Astrocyte of the cerebellum (primary cell): Measurements from ENCODE around the gene MYH3.
"Not testable (repeated sequence)": the region's sequence is repeated elsewhere in the genome, so short reads cannot be mapped to it uniquely, and the experiment has no call there.

Experiments
- DNase-seq: peaks from one replicate; pipeline ENCODE4 v3.0.0-alpha.2; 2011; ENCODE audit warnings: low read depth
- H3K4me3 ChIP-seq: 2 replicates; pipeline ENCODE4 v1.5.1; 2011; ENCODE audit warnings: mild to moderate bottlenecking, low read depth, low read length, moderate library complexity
- in situ Hi-C: cut with HindIII; loops from 2 replicates; pipeline ENCODE4 v1.10.0; 2017; ENCODE audit warnings: low sequenced_read_pairs
- TF ChIP-seq, protein P1 (sequence below): IDR thresholded peaks from 2 replicates; pipeline ENCODE4 v1.5.1; 2012; ENCODE audit warnings: low read length, low read depth, moderate library complexity, mild to moderate bottlenecking; ENCODE audit errors: missing control alignments

The MYH3 gene

DNA sequence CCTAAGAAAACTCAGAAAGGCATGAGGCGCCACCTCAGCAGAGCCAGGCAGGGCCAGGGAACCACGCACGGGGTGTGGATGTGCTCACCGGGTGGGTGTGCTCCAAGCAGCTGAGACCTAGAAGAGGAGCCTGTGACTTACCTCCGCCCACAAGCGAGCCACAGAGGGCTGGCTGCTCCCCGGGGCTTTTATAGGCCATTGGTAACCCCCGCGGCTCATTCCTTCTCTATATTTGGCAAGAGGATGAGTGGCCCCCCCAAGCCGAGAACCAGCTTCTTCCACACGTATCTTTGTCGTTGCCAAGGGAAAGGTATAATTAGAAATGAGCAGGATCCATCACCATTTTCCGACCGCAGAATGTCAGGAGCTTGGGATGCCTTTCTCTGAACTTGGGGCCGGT is at the start of gene MYH3:
TSS of gene MYH3 (minus strand) at position 162 of the 400 bp plus-strand sequence. CDS start 2,245 bp downstream, outside the sequence.
- H3K4me3 ChIP-seq = no peak within 1 kb of the TSS
- TF ChIP-seq, protein P1, sequence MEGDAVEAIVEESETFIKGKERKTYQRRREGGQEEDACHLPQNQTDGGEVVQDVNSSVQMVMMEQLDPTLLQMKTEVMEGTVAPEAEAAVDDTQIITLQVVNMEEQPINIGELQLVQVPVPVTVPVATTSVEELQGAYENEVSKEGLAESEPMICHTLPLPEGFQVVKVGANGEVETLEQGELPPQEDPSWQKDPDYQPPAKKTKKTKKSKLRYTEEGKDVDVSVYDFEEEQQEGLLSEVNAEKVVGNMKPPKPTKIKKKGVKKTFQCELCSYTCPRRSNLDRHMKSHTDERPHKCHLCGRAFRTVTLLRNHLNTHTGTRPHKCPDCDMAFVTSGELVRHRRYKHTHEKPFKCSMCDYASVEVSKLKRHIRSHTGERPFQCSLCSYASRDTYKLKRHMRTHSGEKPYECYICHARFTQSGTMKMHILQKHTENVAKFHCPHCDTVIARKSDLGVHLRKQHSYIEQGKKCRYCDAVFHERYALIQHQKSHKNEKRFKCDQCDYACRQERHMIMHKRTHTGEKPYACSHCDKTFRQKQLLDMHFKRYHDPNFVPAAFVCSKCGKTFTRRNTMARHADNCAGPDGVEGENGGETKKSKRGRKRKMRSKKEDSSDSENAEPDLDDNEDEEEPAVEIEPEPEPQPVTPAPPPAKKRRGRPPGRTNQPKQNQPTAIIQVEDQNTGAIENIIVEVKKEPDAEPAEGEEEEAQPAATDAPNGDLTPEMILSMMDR = no peak

DNA sequence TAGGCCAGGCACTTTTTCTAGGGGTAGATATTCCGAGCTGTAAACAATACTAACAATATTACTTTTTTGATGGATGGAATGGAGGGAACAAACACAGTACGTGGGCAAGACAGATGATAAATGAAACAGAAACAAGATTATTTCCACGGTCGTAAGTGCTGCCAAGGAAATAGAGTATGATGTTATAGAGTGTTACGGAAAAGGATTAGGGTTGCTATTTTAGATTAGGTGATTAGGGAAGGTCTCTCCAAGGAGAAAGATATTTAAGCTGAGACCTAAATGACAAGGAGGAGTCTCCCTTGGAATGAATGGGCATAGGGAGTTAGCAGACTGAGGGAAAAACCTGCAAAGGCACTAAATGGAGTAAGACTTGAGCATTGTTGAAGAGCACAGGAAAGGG is 48.6 kb upstream of the MYH3 start:
- no peak overlapping the region for H3K4me3 ChIP-seq
- in situ Hi-C loops = no loop called here
- no peak for DNase-seq
- TF ChIP-seq, protein P1 = no peak

More for the DNA sequence above, at the start of gene MYH3:
- in situ Hi-C loops = no loop called here
- no peak for DNase-seq

DNA sequence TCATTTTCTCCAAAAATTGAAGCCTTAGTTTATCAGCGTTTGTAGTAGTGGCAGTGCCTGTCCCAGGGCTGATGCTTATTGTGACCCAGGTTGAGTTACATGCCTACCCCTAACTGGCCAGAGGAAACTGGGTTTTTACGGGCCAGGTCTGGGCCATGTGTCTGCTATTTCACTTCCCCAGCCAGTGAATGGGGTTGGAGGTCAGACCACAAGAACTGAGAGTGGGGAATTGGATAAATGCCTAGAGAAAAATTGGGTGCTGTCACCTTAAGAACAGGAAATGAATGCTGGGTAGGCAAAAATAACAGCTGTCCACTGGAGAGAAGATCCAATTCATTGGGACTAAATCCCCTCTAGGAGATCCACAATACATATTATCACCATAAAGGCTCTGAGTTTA is 45.5 kb upstream of the MYH3 start:
- in situ Hi-C loops = no loop called here
- DNase-seq = no peak
- no peak overlapping the region for H3K4me3 ChIP-seq
- TF ChIP-seq, protein P1 = no peak

DNA sequence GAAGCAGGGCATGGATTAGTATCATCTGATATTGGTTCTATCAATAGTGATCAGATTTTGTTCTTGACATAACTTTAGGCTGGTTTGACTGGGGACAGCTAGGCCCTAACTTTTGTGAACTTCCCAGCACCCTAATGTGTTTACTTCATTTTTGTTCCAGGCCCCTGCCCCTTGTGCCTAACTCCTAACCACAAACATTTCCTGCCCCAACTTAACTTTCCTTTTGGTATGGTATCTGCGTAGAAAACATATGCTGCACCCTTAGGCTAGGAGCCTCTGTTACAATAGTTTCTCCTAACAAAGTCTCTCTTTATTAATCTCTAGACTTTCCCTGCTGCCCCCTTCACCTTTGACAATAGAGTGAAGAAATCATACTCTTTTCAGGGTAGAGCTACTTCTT is 42.7 kb upstream of the MYH3 start:
- TF ChIP-seq, protein P1 = no peak
- DNase-seq = no peak
- in situ Hi-C loops = no loop called here
- H3K4me3 ChIP-seq = no peak overlapping the region

DNA sequence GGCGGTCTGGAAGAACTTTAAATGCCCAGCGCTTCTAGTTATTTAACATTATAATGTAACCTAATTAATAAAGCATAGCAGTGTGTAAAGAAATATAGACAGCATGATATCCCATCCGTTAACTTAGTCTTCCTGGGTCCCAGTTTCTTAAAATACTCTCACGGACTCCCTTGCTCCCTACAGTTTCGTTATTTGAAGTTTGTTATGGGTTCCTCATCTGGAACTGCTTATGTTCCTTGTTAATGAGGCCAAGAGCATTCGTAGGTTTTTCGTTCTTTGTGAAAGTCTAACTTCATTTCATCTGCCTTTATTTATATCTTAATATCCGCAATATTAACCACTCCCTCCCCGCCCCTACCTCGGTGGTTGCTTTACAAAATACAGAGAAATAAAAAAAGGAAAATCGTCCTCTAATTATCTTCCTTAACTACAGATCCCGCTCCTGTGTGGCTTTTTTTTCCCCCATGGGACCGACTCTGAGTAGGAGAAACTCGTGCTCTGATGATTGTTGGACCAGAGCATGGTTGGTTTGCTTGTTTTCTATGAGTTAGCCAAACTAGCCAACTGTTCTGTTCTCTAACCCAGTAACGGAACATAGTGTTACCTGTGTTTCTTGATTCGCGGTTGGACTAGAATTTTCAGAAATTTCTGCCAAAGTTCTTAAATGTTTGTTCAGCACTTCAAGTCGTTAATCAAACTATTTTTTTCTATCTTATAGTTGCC is 41.1 kb upstream of the MYH3 start:
- H3K4me3 ChIP-seq = peak overlapping the region; percentile 79
- no peak for DNase-seq
- in situ Hi-C loops = no loop called here
- TF ChIP-seq, protein P1 = no peak

DNA sequence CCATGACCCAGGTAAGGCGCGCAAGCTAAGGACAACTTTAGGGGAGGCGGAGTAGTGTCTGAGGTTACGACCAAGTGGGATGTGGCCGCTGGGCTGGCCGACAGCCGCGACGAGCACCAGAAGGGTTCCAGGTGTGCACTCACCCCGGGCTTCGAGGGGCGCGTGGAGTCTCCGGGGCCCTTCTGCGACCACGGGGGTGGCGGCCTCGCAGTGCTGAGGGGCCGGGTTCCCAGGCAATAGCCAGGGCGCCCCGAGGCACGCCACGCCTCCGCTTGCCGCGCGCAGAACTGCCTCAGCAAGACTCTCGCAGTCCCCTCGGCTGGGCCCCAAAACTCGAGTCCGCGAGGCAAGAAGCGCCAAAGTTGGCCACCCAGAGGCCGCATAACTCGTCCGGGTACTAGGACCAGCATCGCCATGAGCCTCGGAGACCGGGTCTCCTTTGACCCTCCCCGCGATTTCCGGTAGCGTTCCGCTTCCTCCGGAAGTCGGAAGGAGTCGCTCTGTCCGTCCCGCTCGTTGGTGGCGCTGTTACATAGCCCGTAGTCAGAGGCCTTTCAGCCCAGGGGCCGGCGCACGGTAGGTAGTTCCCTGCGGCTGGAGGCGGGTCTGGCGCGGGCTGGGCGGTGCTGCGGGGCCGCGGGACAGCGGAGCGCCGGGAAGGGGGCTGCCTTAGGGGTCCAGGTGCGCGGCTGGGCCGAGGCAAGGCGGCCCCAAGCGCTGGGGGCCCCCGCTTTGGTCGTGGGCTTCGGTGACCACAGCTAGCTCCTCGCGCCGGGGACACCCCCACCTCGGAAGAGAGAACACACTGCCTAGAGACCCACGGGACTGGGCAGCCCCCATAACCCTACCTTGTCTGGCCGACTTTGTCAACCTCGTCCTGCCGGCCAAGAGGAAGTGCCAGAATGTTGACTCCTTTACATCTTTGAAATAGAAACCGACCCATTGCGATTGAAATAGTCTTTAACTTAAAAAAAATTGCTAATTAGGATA is 40.3 kb upstream of the MYH3 start, which contains the start of the genes ADPRM and SCO1:
TSS of gene ADPRM (plus strand) at position 503 of the 990 bp plus-strand sequence. CDS start 7,333 bp downstream, outside the sequence.
TSS of gene SCO1 (minus strand) at position 442 of the 990 bp plus-strand sequence. CDS start at position 416, 26 bp downstream.
- H3K4me3 ChIP-seq = peak within 1 kb of the TSS; percentile 79
- peak; percentile 84 for DNase-seq
- TF ChIP-seq, protein P1 = peak; percentile 60
- in situ Hi-C loops = no loop called here

DNA sequence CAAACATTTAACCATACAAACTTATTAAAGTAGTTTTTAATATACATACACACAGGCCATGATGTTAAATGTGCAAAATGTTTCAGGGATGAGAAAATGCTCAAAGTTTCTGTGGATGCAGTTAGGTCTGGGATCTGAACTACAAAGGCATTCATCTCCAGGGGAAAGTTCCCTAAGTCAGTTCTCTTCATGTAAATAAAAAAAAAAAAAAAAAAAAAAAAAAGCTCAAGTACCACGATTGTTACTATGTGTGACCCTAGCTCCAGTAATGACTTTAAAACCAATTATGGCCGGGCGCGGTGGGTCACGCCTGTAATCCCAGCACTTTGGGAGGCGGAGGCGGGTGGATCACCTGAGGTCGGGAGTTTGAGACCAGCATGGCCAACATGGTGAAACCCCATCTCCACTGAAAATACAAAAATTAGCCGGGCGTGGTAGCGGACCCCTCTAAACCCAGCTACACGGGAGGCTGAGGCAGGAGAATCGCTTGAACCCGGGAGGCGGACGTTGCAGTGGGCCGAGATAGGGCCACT is 38.8 kb upstream of the MYH3 start:
- DNase-seq, in situ Hi-C loops: not testable (repeated sequence)
- H3K4me3 ChIP-seq = peak overlapping the region; percentile 79
